PC-3 (cell line): ENCODE measurements around the gene BTBD7. TPM values are rescaled to one million over a fixed set of nuclear protein-coding genes. Genes with fewer than 3 reads are reported as not detected.

Experiments used
- ATAC-seq: fragments of 200-7000 bp; cut with Tn5 transposase; 2 replicates; pipeline ENCODE4 v1.9.1; 2020; ENCODE audit warnings: mild to moderate bottlenecking, moderate library complexity
- BruUV-seq: library from RNA; stranded (reverse); fragments of 400-500 nt; replicated peaks from 2 replicates; lab custom pipeline; 2021; lab: Mats Ljungman, UMichigan
- CTCF ChIA-PET: fragments of 300-600 bp; sonication (Branson Sonifier 250); formaldehyde crosslinking; loops from one replicate; lab custom pipeline; 2022; ENCODE audit warnings: antibody characterized with exemption; lab: Charles Lee
- POLR2A ChIA-PET: fragments of 300-600 bp; sonication (Branson Sonifier 250); formaldehyde crosslinking; loops from one replicate; lab custom pipeline; 2022; ENCODE audit warnings: antibody characterized with exemption; ENCODE audit not compliant: unreplicated experiment; lab: Charles Lee
- DNase-seq: peaks from one replicate; pipeline ENCODE4 v3.0.0-alpha.2; 2015
- H2AFZ ChIP-seq: fragments of 300-600 bp; sonication (generic); 2 replicates; pipeline ENCODE4 v1.6.0; 2016; ENCODE audit warnings: antibody characterized with exemption, low read length
- H3F3A ChIP-seq: fragments of 300-600 bp; sonication (generic); one replicate; pipeline ENCODE4 v1.6.0; 2017; ENCODE audit warnings: antibody characterized with exemption, low read length, control low read depth, mild to moderate bottlenecking; ENCODE audit not compliant: unreplicated experiment
- H3K27ac ChIP-seq: fragments of 300-600 bp; sonication (generic); 2 replicates; pipeline ENCODE4 v1.5.1; 2016; ENCODE audit warnings: mild to moderate bottlenecking, low read length
- H3K27me3 ChIP-seq: fragments of 300-600 bp; sonication (generic); 2 replicates; pipeline ENCODE4 v1.6.1; 2016; ENCODE audit warnings: low read length, mixed read lengths
- H3K36me3 ChIP-seq: fragments of 300-600 bp; sonication (generic); 2 replicates; pipeline ENCODE4 v1.6.1; 2016; ENCODE audit warnings: low read depth, mixed run types, low read length, mixed read lengths
- H3K4me1 ChIP-seq: fragments of 300-600 bp; sonication (generic); 2 replicates; pipeline ENCODE4 v1.5.1; 2016; ENCODE audit warnings: low read length; ENCODE audit not compliant: insufficient read depth
- H3K4me2 ChIP-seq: fragments of 300-600 bp; sonication (generic); 2 replicates; pipeline ENCODE4 v1.6.0; 2016; ENCODE audit warnings: low read length
- H3K4me3 ChIP-seq: fragments of 300-600 bp; sonication (generic); 2 replicates; pipeline ENCODE4 v1.5.1; 2016; ENCODE audit warnings: mild to moderate bottlenecking, low read length, mixed read lengths
- H3K79me2 ChIP-seq: fragments of 300-600 bp; sonication (generic); 2 replicates; pipeline ENCODE4 v1.6.1; 2017; ENCODE audit warnings: low read length, mixed read lengths
- H3K9ac ChIP-seq: fragments of 300-600 bp; sonication (generic); 2 replicates; pipeline ENCODE4 v1.6.0; 2016; ENCODE audit warnings: mild to moderate bottlenecking, low read length
- H3K9me2 ChIP-seq: fragments of 300-600 bp; sonication (generic); replicated peaks from 2 replicates; pipeline ENCODE4 v1.6.1; 2016; ENCODE audit warnings: mixed run types, low read length, mixed read lengths
- H3K9me3 ChIP-seq: fragments of 300-600 bp; sonication (generic); 2 replicates; pipeline ENCODE4 v1.6.1; 2016; ENCODE audit warnings: low read length, mixed read lengths
- H4K20me1 ChIP-seq: fragments of 300-600 bp; sonication (generic); 2 replicates; pipeline ENCODE4 v1.6.1; 2016; ENCODE audit warnings: low read length, mixed read lengths
- EZH2 ChIP-seq: fragments of 300-600 bp; sonication (generic); IDR thresholded peaks from one replicate; pipeline ENCODE4 v1.6.1; 2017; ENCODE audit warnings: antibody characterized with exemption, mild to moderate bottlenecking, low read length; ENCODE audit not compliant: unreplicated experiment
- EZH2phosphoT487 ChIP-seq: fragments of 300-600 bp; sonication (generic); IDR thresholded peaks from 2 replicates; pipeline ENCODE4 v1.6.1; 2018; ENCODE audit warnings: mild to moderate bottlenecking, antibody characterized with exemption, low read length, borderline replicate concordance
- intact Hi-C: fragments of 100-400 bp; cut with micrococcal nuclease; formaldehyde crosslinking; loops from 2 replicates; pipeline ENCODE4 v1.9.0; 2023
- total RNA-seq: library from RNA; depleted of rRNA; stranded (reverse); fragments of >200 nt; gene quantifications from 2 replicates; pipeline ENCODE4 v1.2.3, GENCODE V29; 2014
- TF ChIP-seq, protein P1 (sequence below): fragments of 300-600 bp; sonication (generic); conservative IDR thresholded peaks from 2 replicates; pipeline ENCODE4 v1.5.1; 2017; ENCODE audit warnings: antibody characterized with exemption, low read depth, mild to moderate bottlenecking, low read length

Gene BTBD7
- total RNA-seq, 1 experiment from 2014 or later, result 23.2 TPM

GRCh38 chr14:93311082-93311481 lies 21.8 kb downstream of the BTBD7 start:
- no peak for TF ChIP-seq EZH2phosphoT487
- TF ChIP-seq EZH2, result no peak
- TF ChIP-seq, protein P1, sequence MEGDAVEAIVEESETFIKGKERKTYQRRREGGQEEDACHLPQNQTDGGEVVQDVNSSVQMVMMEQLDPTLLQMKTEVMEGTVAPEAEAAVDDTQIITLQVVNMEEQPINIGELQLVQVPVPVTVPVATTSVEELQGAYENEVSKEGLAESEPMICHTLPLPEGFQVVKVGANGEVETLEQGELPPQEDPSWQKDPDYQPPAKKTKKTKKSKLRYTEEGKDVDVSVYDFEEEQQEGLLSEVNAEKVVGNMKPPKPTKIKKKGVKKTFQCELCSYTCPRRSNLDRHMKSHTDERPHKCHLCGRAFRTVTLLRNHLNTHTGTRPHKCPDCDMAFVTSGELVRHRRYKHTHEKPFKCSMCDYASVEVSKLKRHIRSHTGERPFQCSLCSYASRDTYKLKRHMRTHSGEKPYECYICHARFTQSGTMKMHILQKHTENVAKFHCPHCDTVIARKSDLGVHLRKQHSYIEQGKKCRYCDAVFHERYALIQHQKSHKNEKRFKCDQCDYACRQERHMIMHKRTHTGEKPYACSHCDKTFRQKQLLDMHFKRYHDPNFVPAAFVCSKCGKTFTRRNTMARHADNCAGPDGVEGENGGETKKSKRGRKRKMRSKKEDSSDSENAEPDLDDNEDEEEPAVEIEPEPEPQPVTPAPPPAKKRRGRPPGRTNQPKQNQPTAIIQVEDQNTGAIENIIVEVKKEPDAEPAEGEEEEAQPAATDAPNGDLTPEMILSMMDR, result no peak
- Histone ChIP-seq H2AFZ (no peak overlapping the region), H3F3A (peaks cover 3% of the 10 kb centered on the region), H3K36me3 (no peaks in the 10 kb centered on the region), H3K9ac (no peak overlapping the region), H4K20me1 (peaks cover 17% of the 10 kb centered on the region; the same call in 1 of the 2 replicates), H3K27me3 (no peaks in the 10 kb centered on the region), H3K4me3 (no peak overlapping the region), H3K4me2 (no peak overlapping the region), H3K79me2 (peaks cover 96% of the 10 kb centered on the region), H3K27ac (no peak overlapping the region), H3K4me1 (peaks cover 30% of the 10 kb centered on the region), H3K9me3 (no peaks in the 10 kb centered on the region), H3K9me2 (no peaks in the 10 kb centered on the region)
- ChIA-PET CTCF (no interaction called here), POLR2A (no interaction called here)
- DNase-seq, result no peak
- intact Hi-C loops, result loop anchor here (2.0 kb wide), 1 partner anchor 20 kb away; no protein-coding TSS in a partner anchor
- BruUV-seq, result no TSS peak
- ATAC-seq, result no peak

DNA sequence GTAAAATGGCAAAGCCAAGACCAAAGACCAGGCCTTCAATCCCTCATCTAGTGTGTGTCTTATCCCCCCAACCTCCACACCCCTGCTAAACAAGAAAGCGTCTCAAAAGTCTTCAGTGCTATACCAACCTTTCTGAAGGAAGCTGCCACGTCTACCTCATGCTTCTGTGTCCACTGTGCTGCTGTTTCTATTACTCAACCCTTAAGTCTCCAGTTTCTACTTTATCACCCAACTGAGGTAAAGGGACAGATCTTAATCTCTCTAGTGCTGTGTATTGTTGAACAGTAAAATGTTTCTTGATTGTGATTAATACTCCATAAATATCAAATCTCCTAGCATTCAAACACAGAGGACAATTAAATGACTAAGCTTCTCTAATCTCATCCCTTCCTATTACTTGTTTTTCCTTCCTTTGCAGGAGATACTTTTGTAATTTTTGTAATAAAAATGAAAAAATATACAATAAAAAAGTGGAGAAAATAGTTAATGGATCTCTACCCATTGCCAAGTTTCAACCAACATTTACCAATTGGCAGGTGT lies 23.3 kb downstream of the BTBD7 start:
- TF ChIP-seq EZH2phosphoT487 (no peak), EZH2 (no peak)
- TF ChIP-seq, protein P1, result no peak
- intact Hi-C loops, result loop anchor here (2.0 kb wide), 1 partner anchor 69 kb away; no protein-coding TSS in a partner anchor
- Histone ChIP-seq H3K4me1 (peaks cover 30% of the 10 kb centered on the region), H3K4me2 (peak overlapping the region; percentile 56), H3K9ac (peak overlapping the region; percentile 56), H3K9me3 (no peaks in the 10 kb centered on the region), H3K79me2 (peaks cover 97% of the 10 kb centered on the region), H3K27me3 (no peaks in the 10 kb centered on the region), H3K4me3 (no peak overlapping the region), H3F3A (peaks cover 3% of the 10 kb centered on the region), H3K36me3 (no peaks in the 10 kb centered on the region), H3K27ac (peak overlapping the region; percentile 82), H4K20me1 (peaks cover 17% of the 10 kb centered on the region; the same call in 1 of the 2 replicates), H3K9me2 (no peaks in the 10 kb centered on the region), H2AFZ (no peak overlapping the region)
- CTCF ChIA-PET, result no interaction called here
- ATAC-seq, result peak; percentile 89
- POLR2A ChIA-PET, result no interaction called here
- peak; percentile 76 for DNase-seq
- no TSS peak for BruUV-seq

GRCh38 chr14:93308686-93309345 lies 24.0 kb downstream of the BTBD7 start:
- Histone ChIP-seq H3K79me2 (peaks cover 97% of the 10 kb centered on the region), H3K9me2 (no peaks in the 10 kb centered on the region), H3K36me3 (no peaks in the 10 kb centered on the region), H3K27ac (peak overlapping the region; percentile 82), H3F3A (peaks cover 3% of the 10 kb centered on the region), H3K4me1 (peaks cover 30% of the 10 kb centered on the region), H3K4me2 (peak overlapping the region; percentile 45), H3K27me3 (no peaks in the 10 kb centered on the region), H2AFZ (no peak overlapping the region), H4K20me1 (peaks cover 17% of the 10 kb centered on the region; the same call in 1 of the 2 replicates), H3K9ac (peak overlapping the region; percentile 56), H3K4me3 (no peak overlapping the region), H3K9me3 (no peaks in the 10 kb centered on the region)
- DNase-seq (no peak), ATAC-seq (no peak)
- BruUV-seq, result TSS peak; percentile 52
- TF ChIP-seq EZH2, result no peak
- no peak for TF ChIP-seq EZH2phosphoT487
- CTCF ChIA-PET, result no interaction called here
- POLR2A ChIA-PET, result no interaction called here
- intact Hi-C loops, result loop anchor here (2.0 kb wide), 1 partner anchor 68 kb away; no protein-coding TSS in a partner anchor
